ENCODE data around the gene ZBTB18. TPM values are rescaled to one million over a fixed set of nuclear protein-coding genes. Genes with fewer than 3 reads are reported as not detected.

Gene ZBTB18
- total RNA-seq, 1 experiment from 2014 or later, result 12.1 TPM

DNA sequence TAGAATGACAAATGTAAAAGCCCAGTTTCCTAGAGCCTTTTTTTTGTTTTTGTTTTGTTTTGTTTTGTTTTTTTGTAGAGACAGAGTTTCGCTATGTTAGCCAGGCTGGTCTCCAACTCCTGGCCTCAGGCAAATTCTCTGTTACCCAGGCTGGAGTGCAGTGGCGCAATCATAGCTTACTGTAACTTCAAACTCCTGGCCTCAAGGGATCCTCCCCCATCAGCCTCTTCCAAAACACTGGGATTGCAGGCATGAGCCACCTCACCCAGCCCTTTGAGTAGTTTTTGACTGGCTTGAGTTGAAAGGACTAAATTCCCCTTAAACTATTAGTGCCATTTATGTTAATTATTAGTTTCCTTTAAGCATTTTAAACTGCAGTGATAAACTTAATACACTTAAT lies 28.8 kb upstream of the ZBTB18 start:
- H4K5ac ChIP-seq (ENCODE audit: insufficient read length, low read depth, low read length), result no peak overlapping the region

More for the DNA sequence above, 28.8 kb upstream of the ZBTB18 start:
- no peak overlapping the region for H3K18ac ChIP-seq (ENCODE audit: insufficient read length, low read depth, low read length)
- no peak overlapping the region for H2BK120ac ChIP-seq (ENCODE audit: low read depth, low read length, poor library complexity, severe bottlenecking)
- H4K8ac ChIP-seq (replicated peaks; ENCODE audit: insufficient read length, low read depth, low read length), result no peak overlapping the region
- Mint-ChIP-seq H3K27me3 (ENCODE audit: low read depth) (no peaks in the 10 kb centered on the region), H3K4me3 (no peak overlapping the region), H3K36me3 (ENCODE audit: insufficient read depth in 1 of 3, low read depth in 3 of 3) (peaks cover 0 to 9% (median 2%) of the 10 kb centered on the region in 3 experiments; a peak in 3 of 7 replicates), H3K27ac (no peak overlapping the region), H3K4me1 (peaks cover 28 to 29% of the 10 kb centered on the region in 2 experiments), H3K9me3 (peaks cover 0 to 3% of the 10 kb centered on the region in 2 experiments; a peak in 1 of 5 replicates)
- no peak overlapping the region for H3K27ac ChIP-seq (ENCODE audit: insufficient read length, low read depth, low read length)
- H4K20me1 ChIP-seq (ENCODE audit: control insufficient read depth, insufficient read depth, insufficient read length), result no peaks in the 10 kb centered on the region
- no peak overlapping the region for H2BK5ac ChIP-seq (ENCODE audit: insufficient read length, low read length)
- TF ChIP-seq, protein P1, sequence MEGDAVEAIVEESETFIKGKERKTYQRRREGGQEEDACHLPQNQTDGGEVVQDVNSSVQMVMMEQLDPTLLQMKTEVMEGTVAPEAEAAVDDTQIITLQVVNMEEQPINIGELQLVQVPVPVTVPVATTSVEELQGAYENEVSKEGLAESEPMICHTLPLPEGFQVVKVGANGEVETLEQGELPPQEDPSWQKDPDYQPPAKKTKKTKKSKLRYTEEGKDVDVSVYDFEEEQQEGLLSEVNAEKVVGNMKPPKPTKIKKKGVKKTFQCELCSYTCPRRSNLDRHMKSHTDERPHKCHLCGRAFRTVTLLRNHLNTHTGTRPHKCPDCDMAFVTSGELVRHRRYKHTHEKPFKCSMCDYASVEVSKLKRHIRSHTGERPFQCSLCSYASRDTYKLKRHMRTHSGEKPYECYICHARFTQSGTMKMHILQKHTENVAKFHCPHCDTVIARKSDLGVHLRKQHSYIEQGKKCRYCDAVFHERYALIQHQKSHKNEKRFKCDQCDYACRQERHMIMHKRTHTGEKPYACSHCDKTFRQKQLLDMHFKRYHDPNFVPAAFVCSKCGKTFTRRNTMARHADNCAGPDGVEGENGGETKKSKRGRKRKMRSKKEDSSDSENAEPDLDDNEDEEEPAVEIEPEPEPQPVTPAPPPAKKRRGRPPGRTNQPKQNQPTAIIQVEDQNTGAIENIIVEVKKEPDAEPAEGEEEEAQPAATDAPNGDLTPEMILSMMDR (conservative IDR thresholded peaks at IDR 0.05), result no peak
- H3K9me3 ChIP-seq (ENCODE audit: control insufficient read depth, low read depth, low read length), result no peaks in the 10 kb centered on the region
- H3K23ac ChIP-seq (ENCODE audit: insufficient read length, low read depth, low read length), result no peak overlapping the region
- no peak overlapping the region for H3K4me2 ChIP-seq (ENCODE audit: insufficient read depth, insufficient read length, low read length)
- peaks cover 4% of the 10 kb centered on the region; the same call in 1 of the 2 replicates for H3K4me1 ChIP-seq (ENCODE audit: insufficient read depth, low read length)
- no peak overlapping the region for H4K91ac ChIP-seq (ENCODE audit: insufficient read length, low read depth, low read length)
- H3K14ac ChIP-seq (ENCODE audit: insufficient read depth, low read length), result no peak overlapping the region
- no peaks in the 10 kb centered on the region for H3K27me3 ChIP-seq (ENCODE audit: insufficient read depth, low read length)
- H3K9ac ChIP-seq (ENCODE audit: extremely low read depth, insufficient read length, low read length), result no peak overlapping the region
- H2BK15ac ChIP-seq (ENCODE audit: low read depth, low read length), result no peak overlapping the region
- no peak overlapping the region for H2BK20ac ChIP-seq (ENCODE audit: low read depth, low read length, poor library complexity, severe bottlenecking)
- no peak overlapping the region for H3T11ph ChIP-seq (ENCODE audit: low read length)
- H3K56ac ChIP-seq (ENCODE audit: insufficient read length, low read depth, low read length), result no peak overlapping the region
- no peak overlapping the region for H2AFZ ChIP-seq (ENCODE audit: low read length)
- H3K79me2 ChIP-seq (ENCODE audit: insufficient read depth, low read length), result no peaks in the 10 kb centered on the region
- H3K23me2 ChIP-seq (ENCODE audit: insufficient read length, low read depth, low read length, poor library complexity, severe bottlenecking), result no peaks in the 10 kb centered on the region
- H2BK12ac ChIP-seq (ENCODE audit: insufficient read length, low read depth, low read length), result no peak overlapping the region
- H3K79me1 ChIP-seq (ENCODE audit: insufficient read depth, low read depth, low read length, poor library complexity, severe bottlenecking), result no peaks in the 10 kb centered on the region
- no peak overlapping the region for H3K4ac ChIP-seq (ENCODE audit: low read depth, low read length)
- WGBS (ENCODE audit: extremely low coverage, insufficient read length, low lambda C conversion rate), result no CpG with 5 or more reads among the region's 2 CpGs
- DNase-seq, result no peak
- no peak overlapping the region for H2AK5ac ChIP-seq (ENCODE audit: insufficient read length, low read length)

Measured in H9 (cell line).